K562 (cell line): ENCODE measurements around the gene ARMC7. TPM values are rescaled to one million over a fixed set of nuclear protein-coding genes. Genes with fewer than 3 reads are reported as not detected.

Experiments used
- ATAC-seq: fragments of 200-7000 bp; cut with Tn5 transposase; 3 replicates; pipeline ENCODE4 v1.9.1; 2020; ENCODE audit warnings: moderate library complexity
- BruUV-seq: library from RNA; stranded (reverse); fragments of 400-500 nt; replicated peaks from 2 replicates; lab custom pipeline; 2021; lab: Mats Ljungman, UMichigan
- CTCF ChIA-PET: fragments of 300-600 bp; formaldehyde crosslinking; extraction: SDS; loops from one replicate; lab custom pipeline; 2021; ENCODE audit warnings: low intra/inter-chr PET ratio; lab: Yijun Ruan, JAX
- POLR2A ChIA-PET: fragments of 300-600, 350-650 bp; sonication (Branson Sonifier 250); formaldehyde crosslinking; extraction: SDS; loops from one replicate; lab custom pipeline; 2021; ENCODE audit warnings: antibody characterized with exemption, inconsistent platforms; lab: Yijun Ruan, JAX
- DNase-seq, 4 experiments: peaks; one replicate each; pipeline versions ENCODE4 v3.0.0 to v3.0.0-alpha.2; 2011 to 2018; ENCODE audit warnings: low spot score in 3 of 4, mixed read lengths in 3 of 4; ENCODE audit errors: extremely low read depth in 1 of 4
- FAIRE-seq: peaks from 2 replicates; lab custom pipeline; 2011; peaks lifted over from hg19 to GRCh38; lab: Jason Lieb, UNC
- H2AFZ ChIP-seq: 2 replicates; pipeline ENCODE4 v1.6.0; 2011; ENCODE audit warnings: low read depth, low read length, control low read depth, inconsistent platforms
- H3K27ac ChIP-seq: fragments of 200-600 bp; 3 replicates; pipeline ENCODE4 v1.8.0; 2011; ENCODE audit warnings: low read depth, mild to moderate bottlenecking, control low read depth, inconsistent platforms, low read length, moderate library complexity, mixed read lengths; ENCODE audit errors: extremely low read depth
- H3K27me3 ChIP-seq, 2 experiments: fragments of 300-600 bp in 1 of 2; 2 replicates in 1 of 2; 3 replicates in 1 of 2; pipeline versions ENCODE4 v1.6.0 to v1.8.0; 2011; ENCODE audit warnings: inconsistent platforms in 2 of 2, low read length in 2 of 2, mild to moderate bottlenecking in 1 of 2, mixed read lengths in 1 of 2, moderate library complexity in 1 of 2; ENCODE audit not compliant: control insufficient read depth in 2 of 2, insufficient read depth in 2 of 2
- H3K36me3 ChIP-seq: fragments of 300-600 bp; 3 replicates; pipeline ENCODE4 v1.8.0; 2011; ENCODE audit warnings: mild to moderate bottlenecking, low read length, inconsistent platforms; ENCODE audit not compliant: control insufficient read depth, insufficient read depth
- H3K4me1 ChIP-seq, 2 experiments: fragments of 200-600 bp in 1 of 2; replicated peaks in 1 of 2; 2 replicates in 1 of 2; 3 replicates in 1 of 2; pipeline versions ENCODE4 v1.5.1 to v1.8.0; 2011; ENCODE audit warnings: inconsistent platforms in 2 of 2, low read length in 2 of 2, mild to moderate bottlenecking in 1 of 2, mixed read lengths in 1 of 2, moderate library complexity in 1 of 2; ENCODE audit not compliant: control insufficient read depth in 2 of 2, insufficient read depth in 2 of 2
- H3K4me2 ChIP-seq: 2 replicates; pipeline ENCODE4 v1.6.1; 2011; ENCODE audit warnings: low read length, control low read depth, inconsistent platforms, mixed read lengths; ENCODE audit not compliant: insufficient read depth
- H3K4me3 ChIP-seq: fragments of 200-600 bp; sonication (generic), shearing (Covaris generic); 2 replicates; pipeline ENCODE4 v1.5.1; 2016; ENCODE audit warnings: control low read depth, inconsistent platforms
- H3K79me2 ChIP-seq: fragments of 200-600 bp; 3 replicates; pipeline ENCODE4 v1.8.0; 2011; ENCODE audit warnings: low read length, inconsistent platforms; ENCODE audit not compliant: control insufficient read depth, insufficient read depth
- H3K9ac ChIP-seq, 2 experiments: 2 replicates each; pipeline versions ENCODE4 v1.6.0 to v1.6.1; 2011; ENCODE audit warnings: low read depth in 2 of 2, low read length in 2 of 2, control low read depth in 1 of 2, inconsistent platforms in 1 of 2, mild to moderate bottlenecking in 1 of 2, mixed read lengths in 1 of 2; ENCODE audit not compliant: insufficient read depth in 1 of 2
- H3K9me1 ChIP-seq: one replicate; pipeline ENCODE4 v1.6.0; 2011; ENCODE audit warnings: inconsistent platforms, mild to moderate bottlenecking, low read length, moderate library complexity; ENCODE audit not compliant: control insufficient read depth, insufficient read depth
- H3K9me3 ChIP-seq: replicated peaks from 2 replicates; pipeline ENCODE4 v1.5.1; 2011; ENCODE audit warnings: low read depth, low read length, inconsistent platforms; ENCODE audit not compliant: control insufficient read depth, insufficient read depth
- H4K20me1 ChIP-seq: replicated peaks from 2 replicates; pipeline ENCODE4 v1.6.1; 2011; ENCODE audit warnings: low read length, inconsistent platforms, mixed read lengths; ENCODE audit not compliant: control insufficient read depth, insufficient read depth
- EGR1 ChIP-seq: fragments of 450-650 bp; conservative IDR thresholded peaks from 2 replicates; pipeline ENCODE4 v1.6.1; 2017; ENCODE audit warnings: mild to moderate bottlenecking
- NR2C1 ChIP-seq, 2 experiments: fragments of 450-650 bp; IDR thresholded peaks; 2 replicates each; pipeline ENCODE4 v1.6.1; 2017; ENCODE audit warnings: mild to moderate bottlenecking in 2 of 2, antibody characterized with exemption in 1 of 2, inconsistent platforms in 1 of 2, missing compliant biosample characterization in 1 of 2, missing genetic modification characterization in 1 of 2
- TAF15 ChIP-seq: fragments of 200-400 bp; formaldehyde crosslinking; IDR thresholded peaks from 2 replicates; pipeline ENCODE4 v1.6.1; 2017; ENCODE audit warnings: mild to moderate bottlenecking, low read depth, low read length, moderate library complexity
- ZNF311 ChIP-seq: fragments of 250-450 bp; sonication (Bioruptor Pico); IDR thresholded peaks from 2 replicates; pipeline ENCODE4 v1.4.0; 2020; ENCODE audit warnings: mild to moderate bottlenecking, moderate library complexity
- WGBS: fragments of 100-300 bp; shearing (Covaris generic); methylation state at CpG from one replicate; pipeline ENCODE4 v1.1.6; 2016; ENCODE audit warnings: low coverage, mixed read lengths; ENCODE audit not compliant: insufficient coverage; ENCODE audit errors: missing lambda C conversion rate; 5-methylcytosine and 5-hydroxymethylcytosine counted together
- in situ Hi-C: fragments of 300-500 bp; cut with MboI; formaldehyde crosslinking; loops from 4 replicates; pipeline ENCODE4 v1.15.0; 2018; ENCODE audit warnings: inconsistent platforms, mixed read lengths
- intact Hi-C: fragments of 100-400 bp; cut with micrococcal nuclease; formaldehyde crosslinking; loops from 2 replicates; pipeline ENCODE4 v1.14.2; 2022
- polyA plus RNA-seq, 8 experiments: library from polyadenylated mRNA; depleted of rRNA in 4 of 8; stranded (reverse) in 5 of 8; unstranded in 3 of 8; fragments of >200 nt; fragmentation: Nextera tagmentation in 2 of 8; fragmentation: Illumina TruSeq in 1 of 8; extraction: Ambion mirVana in 2 of 8; extraction: Trizol in 1 of 8; gene quantifications; 2 replicates each; pipeline versions ENCODE4 v1.2.1 to v1.2.3, GENCODE V29; 2011 to 2014; ENCODE audit warnings: inconsistent platforms in 1 of 8, missing spikeins in 1 of 8
- total RNA-seq, 7 experiments: library from RNA; depleted of rRNA in 6 of 7; stranded (reverse); fragments of >200 nt in 6 of 7; fragmentation: Illumina TruSeq in 2 of 7; extraction: Trizol in 2 of 7; gene quantifications; 2 replicates each; pipeline versions ENCODE4 v1.2.1 to v1.2.3, GENCODE V29; 2011 to 2021; ENCODE audit warnings: low replicate concordance in 1 of 7

Gene ARMC7
- total and polyA plus RNA-seq, 9 of the 15 experiments (the other 6 are each of a cell fraction or from before 2014, with no cell fraction given): 1.4 to 15.2 (median 5.9) TPM

GRCh38 chr17:75077072-75077495, 32.7 kb upstream of the ARMC7 start:
- H3K79me2 ChIP-seq: no peaks in the 10 kb centered on the region
- WGBS: 68% methylated on average over 18 of the region's 30 CpGs
- H3K9me1 ChIP-seq: no peaks in the 10 kb centered on the region
- H3K4me1 ChIP-seq: peaks cover 29 to 50% of the 10 kb centered on the region in 2 experiments
- no peak for FAIRE-seq
- no peak overlapping the region for H3K27ac ChIP-seq
- no peaks in the 10 kb centered on the region for H3K9me3 ChIP-seq
- no peaks in the 10 kb centered on the region for H3K27me3 ChIP-seq
- no peaks in the 10 kb centered on the region for H4K20me1 ChIP-seq
- in situ Hi-C loops (no loop called here), intact Hi-C loops (no loop called here)
- no peaks in the 10 kb centered on the region for H3K36me3 ChIP-seq
- no peak overlapping the region for H3K4me3 ChIP-seq
- CTCF ChIA-PET: no interaction called here
- DNase-seq: no peak
- no peak overlapping the region for H3K4me2 ChIP-seq
- POLR2A ChIA-PET: interaction anchor here (0.7 to 1.7 kb wide), 3 partner anchors 10 to 120 kb away, joined by 3 to 6 read pairs (median 3); no protein-coding TSS in a partner anchor
- H2AFZ ChIP-seq: no peak overlapping the region
- TF ChIP-seq NR2C1 (IDR thresholded peaks at IDR 0.05) (peak; percentile 61; the same call in 1 of the 2 replicates), NR2C1 (tag; IDR thresholded peaks at IDR 0.05) (peak; percentile 63), TAF15 (no peak), EGR1 (0 out of 2 replicates have a peak, but pooled peaks have one; percentile 13), ZNF311 (CRISPR knock-in tag) (no peak)
- TF ChIP-seq, all 486 proteins: peak for 2
- ATAC-seq: no peak
- 0 out of 4 replicates have a peak overlapping the region, but pooled peaks of 1 of the 2 experiments have one; percentile 4 for H3K9ac ChIP-seq
- BruUV-seq: no TSS peak
